Activated CD8-positive, alpha-beta memory T cell treated with anti-CD3 and anti-CD28 coated beads for 4 hours (primary cell): ENCODE measurements around the gene PAPLN.
"Not testable (repeated sequence)": the region's sequence is repeated elsewhere in the genome, so short reads cannot be mapped to it uniquely, and the experiment has no call there.

Experiments
- DNase-seq, 2 donors: peaks; one replicate each; pipeline ENCODE4 v3.0.0-alpha.2; 2020; ENCODE audit warnings: low read depth in 2 of 2

The PAPLN gene

GRCh38 chr14:73237219-73237785 lies at the start of gene PAPLN:
Gene PAPLN, plus strand, starts transcription at chr14:73237506. Its CDS starts 2,273 bp downstream, at chr14:73239779.
- DNase-seq = no peak

GRCh38 chr14:73188501-73188911 lies 48.8 kb upstream of the PAPLN start:
- no peak for DNase-seq

GRCh38 chr14:73189651-73190050 lies 47.7 kb upstream of the PAPLN start:
- no peak for DNase-seq

- DNase-seq = no peak
These were observed 45.9 kb upstream of the PAPLN start for GRCh38 chr14:73191441-73191840.

- not testable (repeated sequence) for DNase-seq
These were observed 43.0 kb upstream of the PAPLN start for GRCh38 chr14:73194306-73194705.

GRCh38 chr14:73198253-73198652 lies 39.1 kb upstream of the PAPLN start:
- no peak for DNase-seq

- no peak for DNase-seq
These were observed 33.8 kb upstream of the PAPLN start for GRCh38 chr14:73203527-73203926.

GRCh38 chr14:73207615-73208014 lies 29.7 kb upstream of the PAPLN start:
- DNase-seq = no peak

GRCh38 chr14:73208390-73208789 lies 28.9 kb upstream of the PAPLN start:
- DNase-seq = no peak

GRCh38 chr14:73208846-73209245 lies 28.5 kb upstream of the PAPLN start:
- DNase-seq = no peak

GRCh38 chr14:73209953-73210352 lies 27.4 kb upstream of the PAPLN start:
- no peak for DNase-seq

GRCh38 chr14:73211251-73212040 lies 25.9 kb upstream of the PAPLN start:
- DNase-seq = no peak

- no peak for DNase-seq
These were observed 21.3 kb upstream of the PAPLN start for GRCh38 chr14:73216030-73216429.

- no peak for DNase-seq
These were observed 19.9 kb upstream of the PAPLN start for GRCh38 chr14:73217411-73217810.

- no peak for DNase-seq
These were observed 17.2 kb upstream of the PAPLN start for GRCh38 chr14:73220061-73220460.

GRCh38 chr14:73220634-73221033 lies 16.7 kb upstream of the PAPLN start:
- DNase-seq = no peak

- DNase-seq = no peak
These were observed 15.4 kb upstream of the PAPLN start for GRCh38 chr14:73221945-73222344.

- no peak for DNase-seq
These were observed 14.3 kb upstream of the PAPLN start for GRCh38 chr14:73223049-73223448.

- DNase-seq = no peak
These were observed 11.8 kb upstream of the PAPLN start for GRCh38 chr14:73225496-73225895.

GRCh38 chr14:73227812-73228781 lies 9.2 kb upstream of the PAPLN start:
- no peak for DNase-seq

- DNase-seq = no peak
These were observed 7.3 kb upstream of the PAPLN start for GRCh38 chr14:73230051-73230450.
